Eye (tissue), 1 donor: ENCODE data around the gene CHST15.
A peak's percentile ranks its signal among the peaks of the same experiment; 100 is the strongest.

Source experiments
- DNase-seq: peaks from one replicate; pipeline ENCODE4 v3.0.0-alpha.2; 2015

CHST15 gene

DNA sequence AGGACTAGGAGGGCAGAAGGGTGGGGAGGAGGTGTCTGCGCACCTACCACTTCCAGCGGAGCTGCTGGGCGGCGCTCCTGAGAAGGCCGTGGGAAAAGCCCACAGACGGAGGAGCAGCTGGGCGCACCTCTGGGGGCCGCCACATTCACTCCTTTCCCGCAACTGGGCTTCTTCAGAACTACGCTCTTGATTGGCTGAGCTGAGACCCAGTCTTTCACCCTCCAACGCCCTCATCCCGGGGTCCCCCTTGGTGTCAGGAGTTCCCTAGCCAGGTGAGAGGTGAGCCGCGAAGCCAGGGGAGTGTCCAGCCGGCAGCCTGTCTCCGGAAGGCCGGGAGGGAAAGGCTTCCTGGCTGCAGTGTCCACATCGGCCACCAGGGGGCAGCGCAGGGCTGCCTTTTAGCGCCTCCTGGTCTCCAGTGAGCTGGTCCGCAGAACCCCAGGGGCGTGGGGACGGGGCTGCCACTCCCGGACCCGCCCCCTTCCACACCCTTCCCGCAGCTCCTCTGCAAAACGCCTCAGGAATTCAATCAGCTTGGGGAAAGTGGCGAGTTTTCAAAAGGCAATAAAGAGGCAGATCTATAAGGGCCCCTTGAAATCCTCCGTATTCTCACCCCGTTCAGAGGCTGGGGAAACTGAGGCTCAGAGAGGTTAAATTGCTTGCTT lies 98.8 kb downstream of the CHST15 start:
- DNase-seq = peak; percentile 95

DNA sequence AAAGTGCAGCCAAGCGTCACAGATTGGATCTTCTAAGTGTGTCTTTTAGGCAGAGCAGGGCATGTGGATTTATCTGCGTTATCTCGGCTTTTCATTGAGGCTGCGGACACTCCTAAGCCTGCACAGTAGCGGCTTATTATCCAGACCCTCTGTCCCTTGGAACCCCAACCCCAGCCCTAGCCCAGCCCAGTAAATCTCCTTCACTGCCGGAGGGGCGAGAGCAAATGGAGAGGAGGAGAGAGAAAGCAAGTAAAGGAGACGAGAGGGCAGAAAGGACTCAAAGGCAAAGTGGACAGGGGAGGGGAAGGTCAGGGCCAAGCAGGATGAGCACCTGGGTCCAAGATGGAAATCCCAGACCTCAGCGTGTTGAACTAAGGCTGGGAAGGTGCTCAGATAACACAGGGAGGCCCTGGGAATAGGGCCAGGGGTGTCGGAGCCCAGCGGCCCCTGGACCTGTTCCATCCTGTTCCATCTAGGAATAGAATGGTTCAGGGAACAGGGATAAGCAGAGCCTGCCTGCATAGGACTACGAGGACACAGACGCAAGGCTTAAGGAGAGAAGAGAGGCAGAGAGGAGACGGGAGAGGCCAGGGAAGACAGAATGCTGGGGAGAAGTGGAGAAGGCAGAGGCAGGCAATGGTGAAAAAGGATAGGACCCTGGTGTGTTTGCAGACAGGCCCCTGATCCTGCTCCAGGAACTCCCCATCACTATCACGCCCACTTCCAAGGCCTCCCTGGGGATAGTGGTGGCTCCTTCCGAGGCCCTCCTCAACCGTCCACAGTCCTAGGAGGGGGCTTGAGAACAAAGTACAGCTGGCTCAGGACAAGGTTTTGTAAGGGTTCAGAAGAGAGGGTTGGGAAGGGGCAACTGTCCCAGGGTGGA lies 99.6 kb downstream of the CHST15 start:
- no peak for DNase-seq

DNA sequence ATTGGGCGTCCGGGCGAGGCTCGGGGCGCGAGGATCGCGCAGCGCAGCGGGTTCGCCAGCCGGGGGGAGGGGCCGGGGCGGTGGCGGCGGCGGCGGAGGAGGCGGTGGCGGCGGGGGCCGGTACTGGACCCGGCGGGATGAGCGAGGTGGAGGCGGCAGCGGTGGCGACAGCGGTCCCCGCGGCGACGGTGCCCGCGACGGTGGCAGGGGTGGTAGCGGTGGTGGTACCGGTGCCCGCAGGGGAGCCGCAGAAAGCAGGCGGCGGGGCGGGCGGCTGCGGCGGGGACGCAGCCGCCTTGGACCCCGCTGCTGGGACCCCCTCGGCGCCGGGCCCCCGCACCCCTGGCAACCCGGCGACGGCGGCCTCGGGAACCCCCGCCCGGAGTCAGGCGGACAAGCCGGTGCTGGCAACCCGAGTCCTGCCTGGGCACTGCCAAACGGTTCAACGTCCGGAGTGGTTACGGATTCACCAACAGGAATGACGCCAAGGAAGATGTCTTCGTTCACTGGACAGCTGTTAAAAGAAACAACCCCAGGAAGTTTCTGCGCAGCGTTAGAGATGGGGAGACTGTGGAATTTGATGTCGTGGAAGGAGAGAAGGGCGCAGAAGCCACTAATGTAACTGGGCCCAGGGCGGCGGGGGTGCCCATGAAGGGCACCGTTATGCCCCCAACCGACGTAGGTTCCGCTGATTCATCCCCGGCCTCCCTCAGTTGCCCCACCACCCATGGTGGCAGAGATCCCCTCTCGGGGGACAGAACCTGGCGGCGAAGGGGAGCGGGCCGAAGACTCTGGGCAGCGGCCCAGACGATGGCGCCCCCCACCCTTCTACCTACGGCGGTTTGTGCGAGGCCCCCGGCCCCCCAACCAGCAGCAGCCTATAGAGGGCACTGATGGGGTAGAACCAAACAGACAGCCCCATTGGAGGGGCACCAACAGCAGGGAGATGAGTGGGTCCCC lies 101.5 kb downstream of the CHST15 start:
- DNase-seq = peak; percentile 34

DNA sequence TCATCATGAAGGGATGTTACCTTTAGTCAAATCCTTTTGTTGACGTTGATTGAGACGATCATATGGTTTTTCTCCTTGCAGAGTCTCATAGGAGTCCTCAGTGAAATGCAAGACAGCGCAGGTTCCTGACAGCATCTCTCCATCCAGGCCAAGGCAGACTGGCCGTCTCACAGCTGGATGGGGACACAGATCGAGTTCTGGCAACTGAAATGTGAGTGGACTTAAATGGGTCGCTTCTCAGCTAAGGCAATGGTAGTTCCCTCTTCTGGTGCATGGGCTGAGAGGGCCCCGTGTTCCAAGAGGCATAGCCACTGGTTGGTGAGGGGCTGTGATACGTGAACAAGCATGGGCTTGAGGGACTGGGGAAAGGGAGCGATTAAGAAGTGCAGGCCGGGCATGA lies 102.5 kb downstream of the CHST15 start:
- DNase-seq = no peak

DNA sequence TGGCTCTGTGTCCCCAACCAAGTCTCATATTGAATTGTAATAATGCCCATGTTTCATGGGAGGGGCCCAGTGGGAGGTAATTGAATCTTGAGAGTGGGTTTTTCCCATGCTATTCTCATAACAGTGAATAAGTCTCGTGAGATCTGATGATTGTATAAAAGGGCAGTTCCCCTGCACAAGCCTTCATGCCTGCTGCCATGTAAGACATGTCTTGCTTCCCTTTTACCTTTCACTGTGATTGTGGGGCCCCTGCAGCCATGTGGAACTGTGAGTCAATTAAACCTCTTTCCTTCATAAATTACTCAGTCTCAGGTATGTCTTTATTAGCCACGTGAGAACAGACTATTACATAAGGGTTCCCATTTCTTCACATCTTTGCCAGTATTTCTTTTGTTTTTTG lies 104.7 kb downstream of the CHST15 start:
- DNase-seq = no peak

DNA sequence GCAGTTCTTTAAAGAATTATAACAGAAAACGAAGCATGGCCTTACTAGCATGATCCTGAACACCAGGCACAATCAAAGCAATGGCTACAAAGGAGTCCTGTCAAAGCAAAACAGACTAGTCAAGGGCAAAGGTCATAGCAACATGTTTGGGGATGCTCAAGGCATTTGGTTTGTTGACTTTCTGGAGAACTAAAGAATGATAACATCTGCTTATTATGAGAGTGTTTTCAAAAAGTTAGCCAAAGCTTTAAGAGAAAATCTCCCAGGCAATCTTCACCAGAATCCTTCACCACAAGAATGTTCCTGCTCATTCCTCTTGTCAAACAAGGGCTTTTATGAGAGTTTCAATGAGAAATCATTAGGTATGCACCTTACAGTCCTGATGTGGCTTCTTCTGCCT lies 106.7 kb downstream of the CHST15 start:
- DNase-seq = no peak

DNA sequence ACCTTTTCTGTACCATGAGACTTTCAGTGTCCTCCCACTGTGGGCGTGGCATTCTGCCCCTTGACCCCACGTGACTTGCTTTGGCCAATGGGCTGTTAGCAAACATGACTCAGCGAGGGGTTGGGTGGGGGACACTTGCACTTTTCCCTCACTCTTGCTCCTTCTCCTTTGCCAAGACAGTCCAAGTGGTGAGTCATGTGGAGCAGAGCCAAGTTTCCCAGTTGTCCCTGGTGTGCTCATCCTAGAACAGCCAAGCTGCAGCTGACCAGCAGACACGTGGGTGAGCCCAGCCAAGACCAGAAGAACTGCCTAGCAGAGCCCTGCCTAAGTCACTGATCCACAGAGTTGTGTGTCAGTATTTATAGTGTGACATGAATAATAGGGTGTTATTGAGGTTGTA lies 119.0 kb downstream of the CHST15 start:
- DNase-seq = no peak

DNA sequence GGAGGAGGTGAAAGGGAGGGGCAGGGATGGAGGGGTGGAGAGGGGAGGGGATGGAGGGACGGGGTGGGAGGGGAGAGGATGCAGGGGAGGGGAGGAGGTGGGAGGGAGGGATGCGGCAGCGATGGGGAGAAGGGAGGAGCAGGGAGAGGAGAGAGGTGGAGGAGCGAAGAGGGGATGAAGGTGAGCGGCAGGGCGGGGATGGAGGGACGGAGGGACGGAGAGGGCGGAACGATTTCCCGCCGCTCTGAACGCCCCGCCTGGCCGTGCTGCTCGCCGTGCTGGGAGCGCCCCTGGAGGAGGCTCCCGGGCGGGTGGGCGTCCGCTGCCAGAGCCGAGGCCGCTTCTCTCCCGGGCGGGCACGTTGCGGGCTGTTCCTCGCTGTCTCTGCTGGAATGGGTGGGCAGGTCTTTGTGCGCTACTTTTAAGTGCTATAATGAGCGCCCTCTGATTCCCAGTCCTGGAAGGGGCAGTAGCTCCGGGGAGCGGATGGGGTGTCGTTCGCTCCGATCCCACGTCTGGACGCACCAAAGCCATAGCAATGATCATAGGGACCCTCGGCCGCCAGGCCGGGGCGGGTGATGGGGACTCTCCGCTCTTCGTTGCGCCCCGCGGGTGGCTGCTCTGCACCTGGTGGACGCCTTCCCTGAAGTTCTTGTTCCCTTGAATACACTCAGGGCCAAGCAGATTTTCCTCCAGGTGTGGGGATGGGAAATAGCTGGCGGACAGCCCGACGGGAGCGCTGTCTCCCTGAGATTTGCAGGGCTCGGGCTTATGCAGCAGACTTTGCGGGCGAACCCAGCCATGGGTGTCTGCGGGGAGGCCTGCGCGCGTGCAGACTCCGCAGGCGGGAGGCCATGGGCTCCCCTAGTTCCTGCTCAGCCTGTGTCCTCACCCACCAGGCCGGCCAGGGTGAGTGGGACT lies 120.7 kb downstream of the CHST15 start:
- DNase-seq = peak; percentile 61

DNA sequence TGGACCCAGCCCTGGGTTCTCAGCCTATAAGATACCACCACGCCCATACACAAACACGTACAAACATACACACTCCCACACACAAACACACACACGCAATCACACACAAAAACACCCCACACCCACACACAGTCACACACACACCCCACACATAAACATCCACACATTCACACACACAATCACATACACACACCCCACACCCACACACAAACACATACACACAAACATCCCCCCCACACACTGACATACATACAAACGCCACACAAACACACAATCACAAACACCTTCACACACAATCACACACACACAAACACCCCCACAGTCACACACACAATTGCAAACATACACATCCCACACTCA lies 122.5 kb downstream of the CHST15 start:
- DNase-seq = no peak

DNA sequence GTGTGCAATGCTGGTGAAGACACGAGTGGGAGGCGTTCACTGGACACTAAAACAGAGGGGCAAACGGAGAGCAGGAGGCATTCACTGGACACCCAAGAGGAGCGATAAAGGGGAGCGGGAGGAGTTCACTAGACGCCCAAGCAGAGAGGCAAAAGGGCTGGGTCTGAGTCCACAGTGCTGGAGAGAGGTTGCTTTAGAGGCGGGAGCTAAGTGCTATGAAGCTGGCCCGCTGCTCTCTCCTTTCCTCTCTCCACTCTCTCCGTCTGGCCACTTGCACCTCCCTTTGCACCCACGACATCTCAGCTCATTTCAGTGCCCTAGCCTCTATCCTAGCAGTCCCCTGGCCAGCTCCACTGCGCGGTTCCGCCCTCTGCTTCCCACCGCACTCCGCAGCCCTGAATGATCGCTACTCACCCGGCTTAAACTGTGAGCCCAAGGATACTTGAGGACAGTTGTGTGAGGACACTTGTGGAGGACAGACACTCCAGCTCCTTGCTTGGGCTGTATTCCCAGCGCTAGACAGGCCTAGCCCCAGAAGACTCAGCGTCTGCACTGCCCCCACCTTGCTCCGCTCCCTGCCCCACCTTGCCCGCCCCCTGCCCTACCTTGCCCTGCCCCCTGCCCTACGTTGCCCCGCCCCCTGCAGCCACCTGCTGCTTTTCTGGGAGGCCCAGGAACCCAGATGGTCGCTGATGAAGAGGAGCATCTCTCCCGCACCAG lies 123.0 kb downstream of the CHST15 start:
- DNase-seq = no peak

DNA sequence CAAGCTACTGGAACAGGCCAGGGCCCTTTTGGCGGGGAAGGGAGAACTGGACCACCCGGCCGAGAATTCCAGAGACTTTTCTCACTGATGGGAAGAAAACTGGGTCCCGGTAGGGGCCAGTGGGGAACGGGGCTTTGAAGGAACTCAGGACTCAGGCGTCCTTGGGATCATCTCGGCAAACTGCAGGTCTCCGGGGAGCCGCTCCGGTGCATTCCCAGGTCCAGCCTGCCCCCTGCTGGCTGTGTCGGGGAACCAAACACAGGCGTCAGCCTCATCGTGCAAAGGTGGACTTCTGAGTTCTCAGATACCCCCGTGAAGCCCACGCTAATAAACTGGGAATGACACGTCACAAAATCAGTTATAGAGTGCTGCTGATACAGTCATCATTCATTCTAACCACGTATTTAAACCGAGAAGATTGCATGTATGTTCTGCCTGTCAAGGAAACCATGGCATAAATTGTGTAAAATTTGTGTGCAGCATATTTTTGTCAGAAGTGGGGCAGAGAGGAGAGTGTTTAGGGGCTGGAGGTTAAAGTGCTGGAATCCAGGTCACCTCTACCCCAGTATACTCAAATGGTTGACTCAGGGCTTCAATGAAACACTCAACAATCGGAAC lies 125.7 kb downstream of the CHST15 start:
- peak; percentile 89 for DNase-seq

DNA sequence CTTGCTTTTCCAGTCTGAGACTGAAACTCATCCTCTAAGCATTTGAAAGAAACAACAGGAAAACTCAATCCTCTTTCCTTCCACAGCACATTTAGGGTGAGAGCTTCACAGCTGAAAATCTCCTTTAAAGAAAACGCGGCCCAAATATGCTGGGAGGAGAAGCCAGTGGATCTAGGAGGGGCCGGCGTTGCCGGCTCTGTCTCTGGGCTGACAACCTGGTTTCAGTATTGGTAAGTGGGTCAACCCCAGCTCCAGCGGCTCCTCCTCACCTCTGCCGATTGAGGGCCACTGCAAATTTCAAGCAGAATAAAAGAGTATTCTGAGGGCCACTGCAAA lies 126.5 kb downstream of the CHST15 start:
- no peak for DNase-seq

DNA sequence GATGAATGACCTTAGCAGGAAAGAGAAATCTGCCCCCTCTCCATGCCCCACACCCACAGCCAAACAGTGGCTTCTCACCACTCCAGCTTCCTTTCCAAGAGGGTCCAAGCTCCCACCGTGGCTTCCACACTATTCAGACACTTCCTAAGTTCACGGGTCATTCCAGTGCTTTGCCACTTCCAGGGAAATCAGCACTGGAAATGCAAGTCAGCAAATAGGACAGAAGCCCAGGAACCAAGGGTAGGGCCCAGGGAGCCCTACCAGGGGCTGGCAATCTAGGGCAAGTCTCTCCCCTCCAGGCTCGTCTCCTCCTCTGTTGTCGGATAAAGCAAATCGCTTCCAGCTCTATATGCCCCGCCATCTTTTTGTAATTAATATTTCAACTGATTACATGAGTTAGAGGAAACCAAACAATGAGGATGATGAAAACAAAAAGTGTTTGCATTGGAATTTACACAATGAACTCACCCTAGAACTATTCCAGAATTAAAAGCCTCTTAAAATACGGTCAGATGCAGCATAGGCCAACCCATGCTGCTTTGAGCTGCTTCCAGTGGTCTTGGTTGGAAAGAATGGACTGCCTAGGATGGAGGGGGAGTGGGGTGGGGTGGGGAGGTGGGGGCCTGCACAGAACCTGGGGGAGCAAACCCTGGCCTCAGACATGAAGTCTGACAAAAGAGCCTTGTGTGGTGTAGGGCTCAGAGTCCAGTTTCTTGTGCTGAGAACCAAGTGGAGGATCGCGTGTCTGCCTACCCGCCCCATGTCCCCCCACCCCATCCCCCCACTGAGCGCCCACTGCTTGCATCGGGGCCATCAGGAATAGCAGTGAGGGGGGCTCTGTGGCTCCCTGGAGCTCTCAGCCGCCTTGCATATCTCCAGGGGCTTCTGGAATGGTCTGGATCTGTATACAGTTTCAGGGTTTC lies 127.2 kb downstream of the CHST15 start:
- DNase-seq = no peak

DNA sequence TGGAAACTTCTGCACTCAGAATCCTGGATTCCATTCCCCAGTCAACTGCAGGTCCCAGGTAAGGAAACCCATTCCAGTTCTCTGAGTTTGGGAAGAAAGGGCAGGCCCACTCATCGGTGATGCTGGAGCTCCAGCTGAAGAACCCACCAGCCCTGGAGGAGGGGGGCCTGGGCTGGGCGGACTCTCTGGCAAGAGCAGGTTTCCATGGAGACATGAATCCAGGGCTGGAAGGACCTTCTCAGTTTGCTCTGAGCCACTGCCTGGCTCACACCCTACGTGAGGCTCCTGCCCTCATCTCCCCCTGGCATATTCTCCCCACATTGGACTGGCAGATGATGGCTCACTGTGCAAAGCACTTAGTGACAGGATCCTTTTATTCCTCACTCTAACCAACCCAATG lies 128.4 kb downstream of the CHST15 start:
- no peak for DNase-seq

DNA sequence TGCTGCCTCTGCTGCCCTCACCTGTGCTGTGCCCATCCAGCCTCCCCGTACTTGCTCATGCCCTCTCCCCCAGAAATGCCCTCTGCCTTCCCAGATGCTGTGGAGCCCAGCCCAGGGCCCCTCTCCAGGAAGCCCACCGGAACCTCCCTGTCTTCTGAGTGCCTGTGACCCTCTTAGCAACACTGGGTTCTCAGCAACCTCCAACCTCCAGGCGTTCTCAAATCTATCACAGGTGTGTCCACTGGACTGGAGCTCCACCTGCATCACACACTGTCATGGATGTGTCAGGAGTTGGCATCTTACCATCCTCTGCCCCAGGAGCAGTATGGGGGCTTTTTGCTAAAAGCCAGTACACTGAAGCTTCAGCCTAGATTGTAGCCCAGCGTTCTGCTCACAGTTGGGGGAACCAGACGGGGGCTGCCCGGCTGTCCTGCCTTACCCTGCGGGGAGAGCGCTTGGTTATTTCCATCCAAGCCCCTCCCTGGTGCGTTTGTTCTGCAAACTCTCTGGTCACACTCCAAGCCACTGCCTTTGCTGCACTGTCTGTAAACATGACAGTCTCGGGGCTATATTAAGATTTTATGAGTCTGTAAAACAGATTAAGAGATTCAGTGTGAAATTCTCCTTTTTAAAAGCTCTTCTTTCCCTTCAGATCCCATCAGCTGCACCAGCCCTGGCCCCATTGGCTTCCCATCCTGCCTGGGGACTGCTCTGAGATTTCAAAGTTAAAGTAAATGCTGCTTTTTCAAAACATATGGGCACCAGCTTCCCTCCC lies 130.5 kb downstream of the CHST15 start:
- no peak for DNase-seq

DNA sequence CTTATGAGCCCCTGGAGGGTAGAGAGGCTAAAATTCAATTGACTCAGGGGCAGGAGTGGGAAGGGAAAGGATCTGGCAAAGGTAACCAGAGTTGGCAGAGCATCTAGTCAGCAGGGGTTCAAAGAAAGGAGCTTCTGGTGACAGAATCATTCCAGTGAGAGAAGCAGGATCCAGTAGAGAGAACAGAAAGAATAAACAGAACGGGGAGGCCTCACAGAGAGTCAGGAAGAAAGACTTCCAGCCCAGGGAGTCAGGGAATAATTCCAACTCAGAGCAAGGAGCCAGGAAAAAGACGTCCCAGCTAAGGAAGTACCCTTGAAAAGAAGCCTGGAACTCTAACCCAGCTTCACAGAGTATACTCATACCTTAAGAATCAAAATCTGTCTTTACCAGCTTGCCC lies 135.2 kb downstream of the CHST15 start:
- no peak for DNase-seq
